ENCODE measurements around the gene KDM7A.

Gene KDM7A

GRCh38 chr7:140081774-140082425, 94.9 kb downstream of the KDM7A start:
- DNase-seq: no peak

- no peak for DNase-seq
Observed at GRCh38 chr7:140080919-140081318, 95.9 kb downstream of the KDM7A start.

GRCh38 chr7:140079121-140079536, 97.7 kb downstream of the KDM7A start:
- DNase-seq: no peak

- DNase-seq: no peak
Observed at GRCh38 chr7:140078392-140078791, 98.4 kb downstream of the KDM7A start.

- DNase-seq: no peak
Observed at GRCh38 chr7:140074780-140075179, 102.0 kb downstream of the KDM7A start.

- no peak for DNase-seq
Observed at GRCh38 chr7:140070546-140070945, 106.2 kb downstream of the KDM7A start.

GRCh38 chr7:140069298-140069949, 107.4 kb downstream of the KDM7A start:
- no peak for DNase-seq

- DNase-seq: no peak
Observed at GRCh38 chr7:140068033-140068432, 108.8 kb downstream of the KDM7A start.

- DNase-seq: no peak
Observed at GRCh38 chr7:140067052-140067451, 109.7 kb downstream of the KDM7A start.

- peak; percentile 83 for DNase-seq
Observed at GRCh38 chr7:140062528-140063299, 114.1 kb downstream of the KDM7A start, which contains the start of gene PARP12. Gene PARP12, minus strand, starts transcription at chr7:140062951. Its CDS starts 104 bp downstream, at chr7:140062847.

GRCh38 chr7:140062118-140062527, 114.7 kb downstream of the KDM7A start:
- peak; percentile 32 for DNase-seq

GRCh38 chr7:140061607-140061930, 115.2 kb downstream of the KDM7A start:
- no peak for DNase-seq

- no peak for DNase-seq
Observed at GRCh38 chr7:140060788-140061606, 115.8 kb downstream of the KDM7A start.

GRCh38 chr7:140060243-140060630, 116.5 kb downstream of the KDM7A start:
- DNase-seq: no peak

- peak; percentile 12 for DNase-seq
Observed at GRCh38 chr7:140059273-140060242, 117.2 kb downstream of the KDM7A start.

- no peak for DNase-seq
Observed at GRCh38 chr7:140058517-140058916, 118.3 kb downstream of the KDM7A start.

GRCh38 chr7:140057143-140057535, 119.6 kb downstream of the KDM7A start:
- DNase-seq: no peak

- DNase-seq: no peak
Observed at GRCh38 chr7:140056431-140057142, 120.2 kb downstream of the KDM7A start.

GRCh38 chr7:140055833-140056232, 121.0 kb downstream of the KDM7A start:
- no peak for DNase-seq

- DNase-seq: no peak
Observed at GRCh38 chr7:140054751-140055150, 122.0 kb downstream of the KDM7A start.
